Spleen (tissue), 7 donors: ENCODE data around the gene FAHD2B.
"Not testable (repeated sequence)": the region's sequence is repeated elsewhere in the genome, so short reads cannot be mapped to it uniquely, and the experiment has no call there.

ENCODE experiments used
- CTCF ChIP-seq, 11 experiments: fragments of 200-600 bp in 7 of 11; fragments of 450-650 bp in 4 of 11; sonication (generic) in 4 of 11; IDR thresholded peaks in 8 of 11; conservative IDR thresholded peaks in 3 of 11; 1 replicate in 7 of 11; 2 replicates in 4 of 11; pipeline versions ENCODE4 v1.4.0 to v1.8.0; 2016 to 2021; ENCODE audit warnings: antibody characterized with exemption in 11 of 11, inconsistent platforms in 4 of 11, mild to moderate bottlenecking in 1 of 11
- POLR2AphosphoS5 ChIP-seq, 3 donors: sonication (generic); formaldehyde crosslinking; IDR thresholded peaks; one replicate each; pipeline ENCODE4 v1.5.1; 2017; ENCODE audit warnings: antibody characterized with exemption in 3 of 3
- donor health status: DM: no; HTN: no; CAD: no; lungs with moderate emphysema.
- donor health status: DM: no; HTN: no; CAD: no.
- donor health status: DM: no; HTN: no; CAD: no.

GRCh38 chr2:97056150-97056549, 38.5 kb downstream of the FAHD2B start:
- TF ChIP-seq POLR2AphosphoS5 (IDR thresholded peaks at IDR 0.05); CTCF (IDR thresholded peaks at IDR 0.05 in 8 of 11, conservative IDR thresholded peaks at IDR 0.05 in 3 of 11): not testable (repeated sequence)
